ENCODE measurements around the gene METTL27.
"Not testable (repeated sequence)": the region's sequence is repeated elsewhere in the genome, so short reads cannot be mapped to it uniquely, and the experiment has no call there.

Gene METTL27

DNA sequence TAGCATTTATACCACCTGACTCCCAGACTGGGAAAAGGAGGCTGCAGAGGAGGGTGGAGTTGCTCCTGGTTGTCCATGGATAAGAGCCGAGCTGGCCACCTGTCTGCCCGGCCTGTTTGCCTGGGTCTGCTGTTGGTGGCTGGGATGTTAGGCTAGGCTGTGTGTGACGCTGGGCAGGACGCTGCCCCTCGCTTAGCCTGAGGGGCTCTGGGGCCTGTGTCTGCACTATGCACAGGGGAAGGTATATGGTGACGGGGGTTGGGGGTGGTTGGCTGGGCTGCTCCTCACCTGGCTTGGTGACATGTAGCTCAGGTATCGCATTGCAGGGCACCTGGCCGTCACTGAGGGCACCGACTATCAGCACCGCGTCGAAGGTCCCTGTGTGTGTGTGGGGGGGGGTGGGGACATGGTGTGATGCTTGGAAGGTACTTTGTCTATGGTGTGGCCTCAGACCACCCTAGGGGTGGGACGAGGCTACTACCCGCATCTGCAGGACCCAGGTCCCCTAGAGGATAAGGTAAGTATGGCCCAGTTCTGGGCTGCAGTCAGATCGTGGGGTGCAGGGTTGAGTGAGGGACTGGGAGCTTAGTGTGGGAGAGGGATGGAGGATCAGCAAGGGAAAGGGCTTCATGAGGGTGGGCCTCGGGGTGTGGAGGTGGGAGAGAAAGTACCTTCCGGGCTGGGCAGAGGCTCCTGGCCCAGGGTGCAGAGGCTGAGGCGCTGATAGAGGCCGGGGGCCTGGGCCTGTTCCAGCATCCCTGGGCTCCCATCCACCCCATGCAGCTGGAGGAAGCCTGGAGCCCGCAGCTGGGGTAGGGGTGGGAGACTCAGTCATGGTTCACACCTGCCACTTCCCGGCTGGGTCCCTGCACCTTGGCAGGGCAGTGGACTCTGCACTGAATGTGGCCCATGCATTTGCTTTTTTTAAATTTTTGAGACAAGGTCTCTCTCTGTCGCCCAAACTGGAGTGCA lies 2.3 kb downstream of the METTL27 start:
- no peak for FAIRE-seq
- no peak for DNase-seq (ENCODE audit: insufficient read length, low spot score)

DNA sequence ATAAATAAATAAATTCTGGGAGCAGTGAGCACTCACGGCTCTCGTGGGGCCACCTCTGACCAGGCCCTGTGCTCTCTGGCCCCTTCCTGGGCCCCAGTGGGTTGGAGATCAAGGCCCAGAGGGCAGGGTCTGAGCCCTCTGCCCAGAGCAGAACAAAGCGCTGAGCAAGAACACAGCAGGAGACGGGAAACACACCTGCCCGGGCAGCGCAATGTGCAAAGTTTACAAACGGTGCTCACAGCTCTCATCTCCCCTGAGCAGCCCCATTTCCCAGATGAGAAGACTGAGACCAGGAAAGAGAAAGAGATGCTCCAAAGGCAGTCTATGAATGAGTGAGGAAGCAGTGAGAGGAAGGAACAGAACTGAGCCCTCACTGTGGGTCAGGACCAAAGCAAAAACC lies 3.0 kb downstream of the METTL27 start:
- TF ChIP-seq TAF1 (IDR thresholded peaks at IDR 0.05; ENCODE audit: low read depth, low read length) (no peak), PAX5 (IDR thresholded peaks at IDR 0.05; ENCODE audit: insufficient read depth, low read length, severe bottlenecking) (no peak), SPI1 (IDR thresholded peaks at IDR 0.05; ENCODE audit: low read depth, low read length) (no peak), POLR2A (IDR thresholded peaks at IDR 0.05; ENCODE audit: low read depth, low read length) (no peak), POU2F2 (IDR thresholded peaks at IDR 0.05; ENCODE audit: low read depth, low read length) (no peak), POLR2AphosphoS5 (IDR thresholded peaks at IDR 0.05; ENCODE audit: low read depth, low read length) (no peak)
- no peak for FAIRE-seq
- DNase-seq (ENCODE audit: insufficient read length, low spot score), result no peak

More for the DNA sequence above, 2.3 kb downstream of the METTL27 start:
- TF ChIP-seq POU2F2 (IDR thresholded peaks at IDR 0.05; ENCODE audit: low read depth, low read length), result no peak
- no peak for TF ChIP-seq TAF1 (IDR thresholded peaks at IDR 0.05; ENCODE audit: low read depth, low read length)
- no peak for TF ChIP-seq POLR2A (IDR thresholded peaks at IDR 0.05; ENCODE audit: low read depth, low read length)
- no peak for TF ChIP-seq PAX5 (IDR thresholded peaks at IDR 0.05; ENCODE audit: insufficient read depth, low read length, severe bottlenecking)
- TF ChIP-seq POLR2AphosphoS5 (IDR thresholded peaks at IDR 0.05; ENCODE audit: low read depth, low read length), result no peak

DNA sequence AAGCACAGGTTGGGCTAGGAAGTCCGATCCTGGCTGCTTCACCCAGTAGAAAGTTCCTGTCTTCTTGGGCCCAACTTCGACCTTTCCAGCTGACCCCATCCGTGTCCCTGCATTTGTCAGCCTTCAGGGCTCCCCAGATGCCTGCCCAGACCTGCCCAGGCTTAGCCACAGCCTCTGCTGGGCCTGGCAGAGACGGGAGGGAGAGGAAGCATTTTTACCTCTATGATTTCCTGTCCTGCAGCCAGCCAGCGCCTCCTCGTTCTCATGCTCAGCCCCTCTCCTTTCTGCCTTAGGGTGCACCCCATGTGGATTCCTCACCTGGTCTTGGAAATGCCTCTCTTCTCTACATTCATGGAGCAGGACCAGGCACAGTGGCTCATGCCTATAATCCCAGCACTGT lies 3.7 kb downstream of the METTL27 start:
- FAIRE-seq, result no peak
- TF ChIP-seq SPI1 (IDR thresholded peaks at IDR 0.05; ENCODE audit: low read depth, low read length), result no peak
- no peak for DNase-seq (ENCODE audit: insufficient read length, low spot score)

DNA sequence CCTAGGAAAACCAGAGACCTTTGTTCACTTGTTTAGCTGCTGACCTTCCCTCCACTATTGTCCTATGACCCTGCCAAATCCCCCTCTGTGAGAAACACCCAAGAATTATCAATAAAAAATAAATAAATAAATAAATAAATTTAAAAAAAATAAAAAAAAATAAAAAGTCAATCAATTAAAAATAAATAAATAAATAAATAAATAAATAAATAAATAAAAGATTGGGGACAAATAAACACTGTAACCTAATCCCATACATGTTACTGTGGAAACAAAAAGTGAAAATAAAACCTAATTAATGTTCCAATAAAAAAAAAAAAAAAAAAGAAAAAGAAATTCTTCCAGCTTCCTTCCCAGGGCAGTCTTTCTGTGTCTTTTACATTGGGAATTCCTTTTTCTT lies 5.1 kb downstream of the METTL27 start:
- not testable (repeated sequence) for FAIRE-seq

DNA sequence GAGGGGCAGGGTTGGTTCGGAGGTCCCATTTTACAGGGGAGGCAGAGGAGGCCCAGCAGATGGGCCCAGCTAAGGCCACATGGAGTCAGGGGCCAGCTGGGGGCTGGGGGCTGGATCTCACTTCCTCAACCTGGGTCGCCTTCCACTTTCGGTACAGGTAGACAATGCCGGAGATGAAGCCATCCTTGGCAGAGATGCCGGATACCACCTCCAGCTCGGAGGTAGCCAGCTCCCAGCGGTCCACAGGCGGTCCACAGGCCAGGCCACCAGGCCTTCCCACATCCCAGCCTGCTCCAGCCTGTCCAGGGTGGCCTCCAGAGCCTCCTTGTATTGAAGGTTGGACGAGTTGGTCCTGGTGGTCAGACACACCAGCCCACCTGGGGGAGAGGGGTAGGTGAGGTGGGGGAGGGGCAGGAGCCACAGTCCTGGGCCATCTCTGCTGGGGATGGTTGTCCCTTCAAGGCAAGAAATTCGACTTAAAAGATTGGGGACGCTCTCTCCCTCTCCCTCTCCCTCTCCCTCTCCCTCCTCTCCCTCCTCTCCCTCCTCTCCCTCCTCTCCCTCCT lies 7.6 kb downstream of the METTL27 start:
- DNase-seq (ENCODE audit: insufficient read length, low spot score) (no peak), FAIRE-seq (no peak)
- TF ChIP-seq TAF1 (IDR thresholded peaks at IDR 0.05; ENCODE audit: low read depth, low read length) (no peak), POLR2A (IDR thresholded peaks at IDR 0.05; ENCODE audit: low read depth, low read length) (no peak), SPI1 (IDR thresholded peaks at IDR 0.05; ENCODE audit: low read depth, low read length) (no peak), POU2F2 (IDR thresholded peaks at IDR 0.05; ENCODE audit: low read depth, low read length) (no peak), POLR2AphosphoS5 (IDR thresholded peaks at IDR 0.05; ENCODE audit: low read depth, low read length) (no peak), PAX5 (IDR thresholded peaks at IDR 0.05; ENCODE audit: insufficient read depth, low read length, severe bottlenecking) (no peak)

More for the DNA sequence above, 5.1 kb downstream of the METTL27 start:
- not testable (repeated sequence) for DNase-seq (ENCODE audit: insufficient read length, low spot score)

DNA sequence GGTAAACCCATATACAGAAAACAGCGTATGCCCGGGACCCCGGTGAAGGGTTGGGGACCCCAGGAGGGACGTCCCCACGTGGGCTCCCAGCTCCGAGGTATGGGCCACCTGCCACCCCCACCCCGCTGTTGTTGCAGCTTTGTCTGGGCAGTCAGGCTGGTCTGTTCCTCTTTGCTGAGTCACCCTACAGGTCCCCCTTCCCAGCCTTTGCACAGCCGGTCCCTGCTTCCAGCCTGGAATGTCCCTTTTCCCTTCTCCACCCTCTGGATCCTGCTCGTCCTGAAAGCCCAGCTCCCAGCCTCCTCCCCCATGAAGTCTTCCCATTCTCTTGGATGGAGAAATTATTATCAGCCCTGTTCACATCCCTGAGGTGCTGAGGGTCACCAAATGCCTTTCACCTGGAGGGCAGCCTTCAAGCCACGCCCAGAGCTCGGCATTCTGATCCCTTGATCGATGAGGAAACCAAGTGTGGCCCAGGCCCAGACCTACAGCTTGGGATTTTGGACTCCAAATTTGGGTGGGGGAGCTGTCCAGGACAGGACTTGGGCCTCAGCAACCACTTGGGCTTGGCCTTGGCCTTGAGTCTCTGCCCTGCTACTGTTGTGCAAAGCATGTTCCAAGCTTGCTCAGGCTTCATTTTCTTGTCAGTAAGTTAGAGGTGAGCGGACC lies 8.9 kb downstream of the METTL27 start:
- no peak for FAIRE-seq
- no peak for DNase-seq (ENCODE audit: insufficient read length, low spot score)
- no peak for TF ChIP-seq POU2F2 (IDR thresholded peaks at IDR 0.05; ENCODE audit: low read depth, low read length)
- TF ChIP-seq POLR2AphosphoS5 (IDR thresholded peaks at IDR 0.05; ENCODE audit: low read depth, low read length), result no peak
- TF ChIP-seq PAX5 (IDR thresholded peaks at IDR 0.05; ENCODE audit: insufficient read depth, low read length, severe bottlenecking), result no peak
- TF ChIP-seq TAF1 (IDR thresholded peaks at IDR 0.05; ENCODE audit: low read depth, low read length), result no peak
- no peak for TF ChIP-seq POLR2A (IDR thresholded peaks at IDR 0.05; ENCODE audit: low read depth, low read length)
- TF ChIP-seq SPI1 (IDR thresholded peaks at IDR 0.05; ENCODE audit: low read depth, low read length), result no peak

DNA sequence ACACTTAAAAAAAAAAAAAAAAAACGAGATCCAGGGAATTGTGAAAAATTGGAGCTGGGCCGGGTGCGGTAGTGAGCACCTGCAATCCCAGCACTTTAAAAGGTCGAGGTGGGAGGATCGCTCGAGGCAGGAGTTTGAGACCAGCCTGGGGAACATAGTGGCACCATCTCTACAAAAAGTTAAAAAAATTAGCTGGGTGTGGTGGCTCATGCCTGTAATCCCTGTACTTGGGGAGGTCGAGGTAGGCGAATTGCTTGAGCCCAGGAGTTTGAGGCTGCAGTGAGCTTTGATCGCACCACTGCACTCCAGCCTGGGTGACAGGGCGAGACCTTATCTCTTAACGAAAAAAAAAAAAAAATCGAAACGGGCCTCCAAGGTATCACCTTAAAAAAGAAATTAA lies 9.5 kb downstream of the METTL27 start:
- DNase-seq (ENCODE audit: insufficient read length, low spot score), result no peak
- no peak for FAIRE-seq
- TF ChIP-seq SPI1 (IDR thresholded peaks at IDR 0.05; ENCODE audit: low read depth, low read length), result no peak

DNA sequence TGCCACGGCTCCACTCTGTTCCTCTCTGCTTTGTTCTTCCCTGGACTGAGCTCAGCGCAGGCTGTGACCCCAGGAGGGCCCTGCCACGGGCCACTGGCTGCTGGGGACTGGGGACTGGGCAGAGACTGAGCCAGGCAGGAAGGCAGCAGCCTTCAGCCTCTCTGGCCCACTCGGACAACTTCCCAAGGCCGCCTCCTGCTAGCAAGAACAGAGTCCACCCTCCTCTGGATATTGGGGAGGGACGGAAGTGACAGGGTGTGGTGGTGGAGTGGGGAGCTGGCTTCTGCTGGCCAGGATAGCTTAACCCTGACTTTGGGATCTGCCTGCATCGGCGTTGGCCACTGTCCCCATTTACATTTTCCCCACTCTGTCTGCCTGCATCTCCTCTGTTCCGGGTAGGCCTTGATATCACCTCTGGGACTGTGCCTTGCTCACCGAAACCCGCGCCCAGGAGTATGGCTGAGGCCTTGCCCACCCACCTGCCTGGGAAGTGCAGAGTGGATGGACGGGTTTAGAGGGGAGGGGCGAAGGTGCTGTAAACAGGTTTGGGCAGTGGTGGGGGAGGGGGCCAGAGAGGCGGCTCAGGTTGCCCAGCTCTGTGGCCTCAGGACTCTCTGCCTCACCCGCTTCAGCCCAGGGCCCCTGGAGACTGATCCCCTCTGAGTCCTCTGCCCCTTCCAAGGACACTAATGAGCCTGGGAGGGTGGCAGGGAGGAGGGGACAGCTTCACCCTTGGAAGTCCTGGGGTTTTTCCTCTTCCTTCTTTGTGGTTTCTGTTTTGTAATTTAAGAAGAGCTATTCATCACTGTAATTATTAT lies 10.3 kb downstream of the METTL27 start:
- TF ChIP-seq SPI1 (IDR thresholded peaks at IDR 0.05; ENCODE audit: low read depth, low read length), result no peak
- TF ChIP-seq PAX5 (IDR thresholded peaks at IDR 0.05; ENCODE audit: insufficient read depth, low read length, severe bottlenecking), result no peak
- TF ChIP-seq POLR2AphosphoS5 (IDR thresholded peaks at IDR 0.05; ENCODE audit: low read depth, low read length), result no peak
- no peak for TF ChIP-seq POLR2A (IDR thresholded peaks at IDR 0.05; ENCODE audit: low read depth, low read length)
- no peak for TF ChIP-seq POU2F2 (IDR thresholded peaks at IDR 0.05; ENCODE audit: low read depth, low read length)
- no peak for TF ChIP-seq TAF1 (IDR thresholded peaks at IDR 0.05; ENCODE audit: low read depth, low read length)
- FAIRE-seq, result no peak

DNA sequence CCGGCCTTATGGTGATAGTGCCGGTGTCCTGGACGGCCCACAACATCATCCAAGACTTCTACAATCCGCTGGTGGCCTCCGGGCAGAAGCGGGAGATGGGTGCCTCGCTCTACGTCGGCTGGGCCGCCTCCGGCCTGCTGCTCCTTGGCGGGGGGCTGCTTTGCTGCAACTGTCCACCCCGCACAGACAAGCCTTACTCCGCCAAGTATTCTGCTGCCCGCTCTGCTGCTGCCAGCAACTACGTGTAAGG lies 10.8 kb downstream of the METTL27 start:
- no peak for TF ChIP-seq PAX5 (IDR thresholded peaks at IDR 0.05; ENCODE audit: insufficient read depth, low read length, severe bottlenecking)
- TF ChIP-seq SPI1 (IDR thresholded peaks at IDR 0.05; ENCODE audit: low read depth, low read length), result no peak
- TF ChIP-seq TAF1 (IDR thresholded peaks at IDR 0.05; ENCODE audit: low read depth, low read length), result no peak
- no peak for TF ChIP-seq POLR2AphosphoS5 (IDR thresholded peaks at IDR 0.05; ENCODE audit: low read depth, low read length)
- DNase-seq (ENCODE audit: insufficient read length, low spot score) (no peak), FAIRE-seq (no peak)

More for the DNA sequence above, 10.3 kb downstream of the METTL27 start:
- DNase-seq (ENCODE audit: insufficient read length, low spot score), result no peak

Measured in GM12891 (cell line).